Neural crest cell (in vitro differentiated cells): ENCODE data around the gene TIMM13. TPM values are rescaled to one million over a fixed set of nuclear protein-coding genes. Genes with fewer than 3 reads are reported as not detected.

Experiments used
- DNase-seq: peaks from one replicate; pipeline ENCODE4 v3.0.0; 2021; ENCODE audit warnings: low read depth, mixed read lengths, low spot score
- H3K27ac Mint-ChIP-seq: one replicate; pipeline ENCODE4 v1.8.0; 2021; ENCODE audit warnings: mild to moderate bottlenecking, mixed read lengths; ENCODE audit not compliant: unreplicated experiment
- H3K27me3 Mint-ChIP-seq: 2 replicates; pipeline ENCODE4 v1.8.0; 2021; ENCODE audit warnings: low read depth, mild to moderate bottlenecking, mixed read lengths
- H3K36me3 Mint-ChIP-seq: 2 replicates; pipeline ENCODE4 v1.8.0; 2021; ENCODE audit warnings: low read depth, mild to moderate bottlenecking, mixed read lengths
- H3K4me1 Mint-ChIP-seq: 2 replicates; pipeline ENCODE4 v1.8.0; 2021; ENCODE audit warnings: mixed read lengths
- H3K4me3 Mint-ChIP-seq: one replicate; pipeline ENCODE4 v1.8.0; 2021; ENCODE audit warnings: mild to moderate bottlenecking, mixed read lengths
- H3K9me3 Mint-ChIP-seq: 2 replicates; pipeline ENCODE4 v1.8.0; 2021; ENCODE audit warnings: mixed read lengths
- CTCF ChIP-seq: fragments of 200-600 bp; sonication (generic); conservative IDR thresholded peaks from 2 replicates; pipeline ENCODE4 v1.5.0; 2021; ENCODE audit warnings: antibody characterized with exemption, mild to moderate bottlenecking
- total RNA-seq: library from RNA; stranded (reverse); gene quantifications from 2 replicates; pipeline ENCODE4 v1.2.1, GENCODE V29; 2021

TIMM13 gene
- total RNA-seq, 1 donor from 2014 or later, result 145 TPM

GRCh38 chr19:2438178-2438577 lies 10.8 kb upstream of the TIMM13 start:
- DNase-seq, result no peak
- Mint-ChIP-seq H3K4me1 (no peaks in the 10 kb centered on the region), H3K9me3 (no peaks in the 10 kb centered on the region), H3K36me3 (peaks cover 15% of the 10 kb centered on the region), H3K4me3 (no peak overlapping the region), H3K27ac (no peak overlapping the region), H3K27me3 (no peaks in the 10 kb centered on the region)
- TF ChIP-seq CTCF, result no peak

DNA sequence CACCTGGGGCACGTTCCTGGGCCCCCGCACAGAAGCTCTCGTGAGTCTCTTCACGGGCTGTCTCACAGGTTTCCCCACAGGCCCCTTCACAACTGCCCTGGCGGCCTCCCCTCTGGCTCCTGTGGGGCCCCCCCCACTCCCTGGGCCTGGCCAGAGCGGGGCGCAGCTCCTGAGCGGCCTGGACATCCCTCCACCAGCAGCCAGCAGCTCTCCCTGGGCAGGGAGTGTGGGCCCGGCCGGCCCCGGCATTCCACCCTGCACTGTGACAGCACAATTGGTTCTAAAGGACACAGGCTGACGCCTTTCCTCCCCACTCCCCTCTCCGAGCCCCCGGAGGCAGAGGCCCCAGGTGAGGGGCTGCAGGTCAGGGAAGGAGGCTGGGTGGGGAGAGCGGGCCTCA lies 9.5 kb upstream of the TIMM13 start:
- no peak overlapping the region for H3K27ac Mint-ChIP-seq
- H3K9me3 Mint-ChIP-seq, result no peaks in the 10 kb centered on the region
- H3K4me3 Mint-ChIP-seq, result no peak overlapping the region
- H3K27me3 Mint-ChIP-seq, result no peaks in the 10 kb centered on the region
- no peaks in the 10 kb centered on the region for H3K4me1 Mint-ChIP-seq
- no peak for DNase-seq
- peaks cover 15% of the 10 kb centered on the region for H3K36me3 Mint-ChIP-seq
- TF ChIP-seq CTCF, result no peak

DNA sequence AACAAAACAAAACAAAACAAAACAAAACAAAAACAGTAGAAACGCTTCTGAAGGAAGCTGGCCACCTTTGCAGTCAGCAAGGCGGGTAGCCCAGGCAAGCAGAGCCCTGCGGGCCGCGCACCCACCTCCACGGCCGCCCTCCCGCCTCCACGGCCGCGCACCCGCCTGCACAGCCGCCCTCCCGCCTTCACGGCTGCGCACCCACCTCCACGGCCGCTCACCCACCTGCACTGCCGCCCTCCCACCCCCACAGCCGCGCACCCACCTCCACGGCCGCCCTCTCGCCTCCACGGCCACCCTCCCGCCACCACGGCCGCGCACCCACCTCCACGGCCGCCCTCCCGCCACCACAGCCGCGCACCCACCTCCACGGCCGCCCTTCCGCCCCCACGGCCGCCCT lies 9.0 kb upstream of the TIMM13 start:
- no peak overlapping the region for H3K27ac Mint-ChIP-seq
- TF ChIP-seq CTCF, result no peak
- H3K9me3 Mint-ChIP-seq, result no peaks in the 10 kb centered on the region
- H3K4me1 Mint-ChIP-seq, result no peaks in the 10 kb centered on the region
- H3K27me3 Mint-ChIP-seq, result no peaks in the 10 kb centered on the region
- no peak overlapping the region for H3K4me3 Mint-ChIP-seq
- peaks cover 15% of the 10 kb centered on the region for H3K36me3 Mint-ChIP-seq
- DNase-seq, result no peak

- Mint-ChIP-seq H3K27ac (no peak overlapping the region), H3K27me3 (no peaks in the 10 kb centered on the region), H3K9me3 (no peaks in the 10 kb centered on the region), H3K36me3 (peaks cover 5% of the 10 kb centered on the region), H3K4me1 (no peaks in the 10 kb centered on the region), H3K4me3 (no peak overlapping the region)
- DNase-seq, result no peak
- no peak for TF ChIP-seq CTCF
Observed at GRCh38 chr19:2434721-2435265, 7.4 kb upstream of the TIMM13 start.

DNA sequence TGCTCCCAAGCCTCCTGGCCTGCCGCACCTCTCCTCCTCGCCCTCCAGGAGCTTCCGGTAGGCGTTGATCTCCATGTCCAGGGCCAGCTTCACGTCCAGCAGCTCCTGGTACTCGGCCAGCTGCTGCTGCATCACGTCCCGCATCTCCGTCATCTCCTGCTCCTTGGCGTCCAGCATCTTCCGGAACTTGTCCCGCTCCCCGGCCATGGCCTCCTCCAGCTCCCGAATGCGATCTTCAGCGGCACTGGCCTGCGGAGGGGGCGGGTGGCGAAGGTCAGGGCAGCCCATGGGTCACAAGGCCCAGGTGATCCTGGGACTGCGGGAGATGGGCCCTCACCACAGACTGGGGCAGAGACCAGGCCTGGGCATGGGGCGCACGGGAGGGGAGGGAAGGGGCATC lies 6.9 kb upstream of the TIMM13 start:
- no peak overlapping the region for H3K4me3 Mint-ChIP-seq
- no peaks in the 10 kb centered on the region for H3K4me1 Mint-ChIP-seq
- H3K27me3 Mint-ChIP-seq, result no peaks in the 10 kb centered on the region
- peaks cover 7% of the 10 kb centered on the region for H3K36me3 Mint-ChIP-seq
- no peaks in the 10 kb centered on the region for H3K9me3 Mint-ChIP-seq
- no peak for TF ChIP-seq CTCF
- no peak for DNase-seq
- H3K27ac Mint-ChIP-seq, result no peak overlapping the region

- Mint-ChIP-seq H3K27me3 (no peaks in the 10 kb centered on the region), H3K36me3 (peaks cover 7% of the 10 kb centered on the region), H3K9me3 (no peaks in the 10 kb centered on the region), H3K27ac (no peak overlapping the region), H3K4me3 (no peak overlapping the region), H3K4me1 (no peaks in the 10 kb centered on the region)
- DNase-seq, result no peak
- no peak for TF ChIP-seq CTCF
Observed at GRCh38 chr19:2433854-2434253, 6.5 kb upstream of the TIMM13 start.
